HCT116 (cell line): ENCODE measurements around the gene HLCS. TPM values are rescaled to one million over a fixed set of nuclear protein-coding genes. Genes with fewer than 3 reads are reported as not detected.

Source experiments
- ATAC-seq: fragments of 200-7000 bp; cut with Tn5 transposase; 2 replicates; pipeline ENCODE4 v1.9.1; 2020; ENCODE audit warnings: mild to moderate bottlenecking, moderate library complexity
- BruUV-seq: library from RNA; stranded (reverse); fragments of 400-500 nt; replicated peaks from 2 replicates; lab custom pipeline; 2021; lab: Mats Ljungman, UMichigan
- CTCF ChIA-PET: fragments of 300-600 bp; sonication (Branson Sonifier 250); formaldehyde crosslinking; loops from one replicate; lab custom pipeline; 2021; ENCODE audit warnings: antibody characterized with exemption; lab: Charles Lee
- POLR2A ChIA-PET: fragments of 300-600, 350-600 bp; sonication (Branson Sonifier 250); formaldehyde crosslinking; loops from one replicate; lab custom pipeline; 2021; ENCODE audit warnings: antibody characterized with exemption; lab: Charles Lee
- RAD21 ChIA-PET, 2 experiments: fragments of 300-600 bp; sonication (Branson Sonifier 250); formaldehyde crosslinking; loops; one replicate each; lab custom pipeline; 2023; ENCODE audit warnings: low total read pairs in 2 of 2; ENCODE audit not compliant: uncharacterized antibody in 2 of 2, unreplicated experiment in 2 of 2, low non-redundant PET in 1 of 2; lab: Charles Lee
- DNase-seq: peaks from one replicate; pipeline ENCODE4 v3.0.0-alpha.2; 2010; ENCODE audit warnings: low read depth, low spot score
- H2AFZ ChIP-seq: fragments of 200-600 bp; shearing (Covaris generic), sonication (generic); 2 replicates; pipeline ENCODE4 v1.6.1; 2017; ENCODE audit warnings: low read depth, mixed run types, mixed read lengths, antibody characterized with exemption, low read length; ENCODE audit not compliant: poor library complexity, severe bottlenecking
- H3K27ac ChIP-seq: 2 replicates; pipeline ENCODE4 v1.5.1; 2012; ENCODE audit warnings: low read depth, low read length
- H3K27me3 ChIP-seq: fragments of 200-600 bp; sonication (generic); 2 replicates; pipeline ENCODE4 v1.6.1; 2016; ENCODE audit warnings: mixed run types, low read length, mixed read lengths; ENCODE audit not compliant: insufficient read depth
- H3K36me3 ChIP-seq, 2 experiments: fragments of 200-500 bp in 1 of 2; fragments of 200-600 bp in 1 of 2; sonication (Bioruptor generic) in 1 of 2; sonication (generic) in 1 of 2; 2 replicates each; pipeline versions ENCODE4 v1.5.1 to v1.6.1; 2014 to 2016; ENCODE audit warnings: low read length in 2 of 2, inconsistent platforms in 1 of 2, mixed read lengths in 1 of 2, mixed run types in 1 of 2; ENCODE audit not compliant: insufficient read depth in 2 of 2, control insufficient read depth in 1 of 2
- H3K4me1 ChIP-seq, 2 experiments: fragments of 200-600 bp in 1 of 2; sonication (generic) in 1 of 2; 2 replicates each; pipeline versions ENCODE4 v1.5.1 to v1.6.1; 2012 to 2017; ENCODE audit warnings: low read length in 2 of 2, inconsistent platforms in 1 of 2, mild to moderate bottlenecking in 1 of 2, mixed read lengths in 1 of 2, mixed run types in 1 of 2, moderate library complexity in 1 of 2; ENCODE audit not compliant: insufficient read depth in 2 of 2, control insufficient read depth in 1 of 2
- H3K4me2 ChIP-seq: fragments of 200-600 bp; sonication (generic); 2 replicates; pipeline ENCODE4 v1.6.1; 2017; ENCODE audit warnings: mixed run types, low read length, mixed read lengths
- H3K4me3 ChIP-seq, 2 experiments: fragments of 200-600 bp in 1 of 2; sonication (generic) in 1 of 2; replicated peaks in 1 of 2; 2 replicates each; pipeline ENCODE4 v1.5.1; 2011 to 2016; ENCODE audit warnings: low read length in 2 of 2, control low read depth in 1 of 2, low read depth in 1 of 2, mild to moderate bottlenecking in 1 of 2, mixed read lengths in 1 of 2, mixed run types in 1 of 2
- H3K79me2 ChIP-seq: fragments of 200-600 bp; sonication (generic); 2 replicates; pipeline ENCODE4 v1.6.1; 2017; ENCODE audit warnings: mild to moderate bottlenecking, mixed run types, low read length, moderate library complexity, mixed read lengths; ENCODE audit not compliant: insufficient read depth
- H3K9ac ChIP-seq: fragments of 200-600 bp; sonication (generic); 2 replicates; pipeline ENCODE4 v1.6.1; 2016; ENCODE audit warnings: low read length, mixed read lengths
- H3K9me2 ChIP-seq: fragments of 200-600 bp; sonication (generic), shearing (Covaris generic); 2 replicates; pipeline ENCODE4 v1.6.1; 2017; ENCODE audit warnings: mixed run types, mild to moderate bottlenecking, moderate library complexity; ENCODE audit not compliant: insufficient read depth
- H3K9me3 ChIP-seq, 2 experiments: fragments of 200-500 bp in 1 of 2; fragments of 200-600 bp in 1 of 2; sonication (Bioruptor generic) in 1 of 2; sonication (generic) in 1 of 2; 2 replicates each; pipeline ENCODE4 v1.6.1; 2014 to 2017; ENCODE audit warnings: low read length in 2 of 2, mixed read lengths in 2 of 2, inconsistent platforms in 1 of 2, low read depth in 1 of 2, mild to moderate bottlenecking in 1 of 2, mixed run types in 1 of 2, moderate library complexity in 1 of 2; ENCODE audit not compliant: control insufficient read depth in 1 of 2, insufficient read depth in 1 of 2
- H4K20me1 ChIP-seq: fragments of 200-600 bp; sonication (generic), shearing (Covaris generic); 2 replicates; pipeline ENCODE4 v1.6.1; 2017; ENCODE audit warnings: mixed run types, mild to moderate bottlenecking, moderate library complexity; ENCODE audit not compliant: insufficient read depth
- CBX3 ChIP-seq: IDR thresholded peaks from 2 replicates; pipeline ENCODE4 v1.6.1; 2012; ENCODE audit warnings: low read depth
- EGR1 ChIP-seq: IDR thresholded peaks from 2 replicates; pipeline ENCODE4 v1.6.1; 2012; ENCODE audit warnings: low read depth
- EZH2 ChIP-seq: fragments of 200-600 bp; sonication (generic); IDR thresholded peaks from 2 replicates; pipeline ENCODE4 v1.6.1; 2017; ENCODE audit warnings: antibody characterized with exemption, mixed run types
- FOSL1 ChIP-seq: IDR thresholded peaks from 2 replicates; pipeline ENCODE4 v1.6.1; 2012; ENCODE audit warnings: low read depth
- JUND ChIP-seq: IDR thresholded peaks from 2 replicates; pipeline ENCODE4 v1.6.1; 2012
- POLR2A ChIP-seq: IDR thresholded peaks from 2 replicates; pipeline ENCODE4 v1.7.0; 2011; ENCODE audit warnings: borderline replicate concordance; ENCODE audit not compliant: insufficient read depth, insufficient read length; ENCODE audit errors: extremely low read depth
- POLR2AphosphoS5 ChIP-seq: IDR thresholded peaks from 2 replicates; pipeline ENCODE4 v1.6.1; 2011; ENCODE audit warnings: mild to moderate bottlenecking, low read depth, low read length, moderate library complexity
- RAD21 ChIP-seq: IDR thresholded peaks from 2 replicates; pipeline ENCODE4 v1.6.1; 2012; ENCODE audit warnings: low read depth, mild to moderate bottlenecking
- SP1 ChIP-seq: IDR thresholded peaks from 2 replicates; pipeline ENCODE4 v1.6.1; 2012; ENCODE audit warnings: low read depth
- TCF7L2 ChIP-seq: IDR thresholded peaks from 2 replicates; pipeline ENCODE4 v1.7.0; 2011; ENCODE audit warnings: borderline replicate concordance, inconsistent platforms; ENCODE audit not compliant: insufficient read depth, insufficient read length; ENCODE audit errors: extremely low read depth
- YY1 ChIP-seq: IDR thresholded peaks from 2 replicates; pipeline ENCODE4 v1.6.1; 2011; ENCODE audit warnings: low read length, low read depth, moderate library complexity, mild to moderate bottlenecking; ENCODE audit not compliant: insufficient replicate concordance; ENCODE audit errors: extremely low read depth
- ZFX ChIP-seq: fragments of 450-650 bp; IDR thresholded peaks from 2 replicates; pipeline ENCODE4 v1.6.1; 2017
- ZNF274 ChIP-seq: fragments of 200-500 bp; sonication (Bioruptor generic); IDR thresholded peaks from 2 replicates; pipeline ENCODE4 v1.6.1; 2014; ENCODE audit warnings: mild to moderate bottlenecking, low read depth, low read length, inconsistent platforms
- intact Hi-C: fragments of 100-400 bp; cut with micrococcal nuclease; formaldehyde crosslinking; loops from 2 replicates; pipeline ENCODE4 v1.10.0; 2022
- total RNA-seq: library from RNA; stranded (reverse); gene quantifications from one replicate; pipeline ENCODE4 v1.2.1, GENCODE V29; 2021; ENCODE audit not compliant: unreplicated experiment
- TF ChIP-seq, protein P1 (sequence below): IDR thresholded peaks from 2 replicates; pipeline ENCODE4 v1.6.1; 2012
- TF ChIP-seq, protein P2 (sequence below): IDR thresholded peaks from 2 replicates; pipeline ENCODE4 v1.6.1; 2011; ENCODE audit warnings: mild to moderate bottlenecking, low read length, moderate library complexity; ENCODE audit not compliant: insufficient replicate concordance; ENCODE audit errors: extremely low read depth
- TF ChIP-seq, protein P3 (sequence below): IDR thresholded peaks from 2 replicates; pipeline ENCODE4 v1.6.1; 2012; ENCODE audit warnings: low read depth
- TF ChIP-seq, protein P4 (sequence below): IDR thresholded peaks from 2 replicates; pipeline ENCODE4 v1.6.1; 2012
- TF ChIP-seq, protein P5 (sequence below), 3 experiments: fragments of 200-600 bp in 1 of 3; sonication (generic) in 1 of 3; IDR thresholded peaks in 2 of 3; conservative IDR thresholded peaks in 1 of 3; 2 replicates each; pipeline ENCODE4 v1.5.1; 2012 to 2017; ENCODE audit warnings: low read depth in 2 of 3, low read length in 2 of 3, antibody characterized with exemption in 1 of 3, borderline replicate concordance in 1 of 3, control low read depth in 1 of 3, mild to moderate bottlenecking in 1 of 3, mixed read lengths in 1 of 3, mixed run types in 1 of 3, moderate library complexity in 1 of 3; ENCODE audit not compliant: insufficient read depth in 1 of 3

Gene HLCS
- total RNA-seq, 1 experiment from 2014 or later: 18.5 TPM

DNA sequence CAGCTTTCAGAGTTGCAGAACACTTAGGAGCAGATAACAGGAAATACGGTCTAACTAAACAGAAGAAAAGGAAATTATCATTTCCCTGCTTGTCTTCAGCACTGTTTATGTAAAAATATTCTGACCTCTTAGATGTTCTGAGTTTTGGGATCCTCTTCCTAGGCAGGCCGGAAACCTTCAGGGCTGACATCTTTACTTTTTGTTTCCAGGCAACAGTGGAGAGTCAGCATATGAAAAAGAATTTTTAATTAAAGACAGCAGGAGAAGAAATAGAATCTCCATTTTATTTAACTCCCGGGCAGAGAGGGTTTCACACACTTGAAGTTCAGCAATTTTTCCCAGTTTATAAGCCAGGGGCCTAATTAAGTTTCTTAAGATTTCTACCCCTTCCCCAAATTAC lies 35.0 kb upstream of the HLCS start:
- Histone ChIP-seq H3K9ac (no peak overlapping the region), H3K79me2 (no peaks in the 10 kb centered on the region), H3K4me1 (no peaks in the 10 kb centered on the region), H3K27ac (no peak overlapping the region), H3K4me3 (no peak overlapping the region), H3K27me3 (no peaks in the 10 kb centered on the region), H3K9me3 (no peaks in the 10 kb centered on the region), H3K9me2 (no peaks in the 10 kb centered on the region), H2AFZ (no peak overlapping the region)
- intact Hi-C loops: no loop called here
- POLR2A ChIA-PET: no interaction called here
- ATAC-seq (no peak), DNase-seq (no peak)
- RAD21 ChIA-PET: no interaction called here
- TF ChIP-seq TCF7L2 (no peak), ZFX (no peak), JUND (no peak), CBX3 (no peak), EZH2 (no peak), FOSL1 (no peak), ZNF274 (no peak), EGR1 (no peak), POLR2AphosphoS5 (no peak), POLR2A (no peak), SP1 (no peak), RAD21 (no peak), YY1 (no peak)
- TF ChIP-seq, protein P1, sequence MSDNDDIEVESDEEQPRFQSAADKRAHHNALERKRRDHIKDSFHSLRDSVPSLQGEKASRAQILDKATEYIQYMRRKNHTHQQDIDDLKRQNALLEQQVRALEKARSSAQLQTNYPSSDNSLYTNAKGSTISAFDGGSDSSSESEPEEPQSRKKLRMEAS: no peak
- TF ChIP-seq, protein P2, sequence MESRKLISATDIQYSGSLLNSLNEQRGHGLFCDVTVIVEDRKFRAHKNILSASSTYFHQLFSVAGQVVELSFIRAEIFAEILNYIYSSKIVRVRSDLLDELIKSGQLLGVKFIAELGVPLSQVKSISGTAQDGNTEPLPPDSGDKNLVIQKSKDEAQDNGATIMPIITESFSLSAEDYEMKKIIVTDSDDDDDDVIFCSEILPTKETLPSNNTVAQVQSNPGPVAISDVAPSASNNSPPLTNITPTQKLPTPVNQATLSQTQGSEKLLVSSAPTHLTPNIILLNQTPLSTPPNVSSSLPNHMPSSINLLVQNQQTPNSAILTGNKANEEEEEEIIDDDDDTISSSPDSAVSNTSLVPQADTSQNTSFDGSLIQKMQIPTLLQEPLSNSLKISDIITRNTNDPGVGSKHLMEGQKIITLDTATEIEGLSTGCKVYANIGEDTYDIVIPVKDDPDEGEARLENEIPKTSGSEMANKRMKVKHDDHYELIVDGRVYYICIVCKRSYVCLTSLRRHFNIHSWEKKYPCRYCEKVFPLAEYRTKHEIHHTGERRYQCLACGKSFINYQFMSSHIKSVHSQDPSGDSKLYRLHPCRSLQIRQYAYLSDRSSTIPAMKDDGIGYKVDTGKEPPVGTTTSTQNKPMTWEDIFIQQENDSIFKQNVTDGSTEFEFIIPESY: no peak
- TF ChIP-seq, protein P3, sequence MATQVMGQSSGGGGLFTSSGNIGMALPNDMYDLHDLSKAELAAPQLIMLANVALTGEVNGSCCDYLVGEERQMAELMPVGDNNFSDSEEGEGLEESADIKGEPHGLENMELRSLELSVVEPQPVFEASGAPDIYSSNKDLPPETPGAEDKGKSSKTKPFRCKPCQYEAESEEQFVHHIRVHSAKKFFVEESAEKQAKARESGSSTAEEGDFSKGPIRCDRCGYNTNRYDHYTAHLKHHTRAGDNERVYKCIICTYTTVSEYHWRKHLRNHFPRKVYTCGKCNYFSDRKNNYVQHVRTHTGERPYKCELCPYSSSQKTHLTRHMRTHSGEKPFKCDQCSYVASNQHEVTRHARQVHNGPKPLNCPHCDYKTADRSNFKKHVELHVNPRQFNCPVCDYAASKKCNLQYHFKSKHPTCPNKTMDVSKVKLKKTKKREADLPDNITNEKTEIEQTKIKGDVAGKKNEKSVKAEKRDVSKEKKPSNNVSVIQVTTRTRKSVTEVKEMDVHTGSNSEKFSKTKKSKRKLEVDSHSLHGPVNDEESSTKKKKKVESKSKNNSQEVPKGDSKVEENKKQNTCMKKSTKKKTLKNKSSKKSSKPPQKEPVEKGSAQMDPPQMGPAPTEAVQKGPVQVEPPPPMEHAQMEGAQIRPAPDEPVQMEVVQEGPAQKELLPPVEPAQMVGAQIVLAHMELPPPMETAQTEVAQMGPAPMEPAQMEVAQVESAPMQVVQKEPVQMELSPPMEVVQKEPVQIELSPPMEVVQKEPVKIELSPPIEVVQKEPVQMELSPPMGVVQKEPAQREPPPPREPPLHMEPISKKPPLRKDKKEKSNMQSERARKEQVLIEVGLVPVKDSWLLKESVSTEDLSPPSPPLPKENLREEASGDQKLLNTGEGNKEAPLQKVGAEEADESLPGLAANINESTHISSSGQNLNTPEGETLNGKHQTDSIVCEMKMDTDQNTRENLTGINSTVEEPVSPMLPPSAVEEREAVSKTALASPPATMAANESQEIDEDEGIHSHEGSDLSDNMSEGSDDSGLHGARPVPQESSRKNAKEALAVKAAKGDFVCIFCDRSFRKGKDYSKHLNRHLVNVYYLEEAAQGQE: no peak
- TF ChIP-seq, protein P4, sequence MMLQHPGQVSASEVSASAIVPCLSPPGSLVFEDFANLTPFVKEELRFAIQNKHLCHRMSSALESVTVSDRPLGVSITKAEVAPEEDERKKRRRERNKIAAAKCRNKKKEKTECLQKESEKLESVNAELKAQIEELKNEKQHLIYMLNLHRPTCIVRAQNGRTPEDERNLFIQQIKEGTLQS: no peak
- TF ChIP-seq, protein P5, sequence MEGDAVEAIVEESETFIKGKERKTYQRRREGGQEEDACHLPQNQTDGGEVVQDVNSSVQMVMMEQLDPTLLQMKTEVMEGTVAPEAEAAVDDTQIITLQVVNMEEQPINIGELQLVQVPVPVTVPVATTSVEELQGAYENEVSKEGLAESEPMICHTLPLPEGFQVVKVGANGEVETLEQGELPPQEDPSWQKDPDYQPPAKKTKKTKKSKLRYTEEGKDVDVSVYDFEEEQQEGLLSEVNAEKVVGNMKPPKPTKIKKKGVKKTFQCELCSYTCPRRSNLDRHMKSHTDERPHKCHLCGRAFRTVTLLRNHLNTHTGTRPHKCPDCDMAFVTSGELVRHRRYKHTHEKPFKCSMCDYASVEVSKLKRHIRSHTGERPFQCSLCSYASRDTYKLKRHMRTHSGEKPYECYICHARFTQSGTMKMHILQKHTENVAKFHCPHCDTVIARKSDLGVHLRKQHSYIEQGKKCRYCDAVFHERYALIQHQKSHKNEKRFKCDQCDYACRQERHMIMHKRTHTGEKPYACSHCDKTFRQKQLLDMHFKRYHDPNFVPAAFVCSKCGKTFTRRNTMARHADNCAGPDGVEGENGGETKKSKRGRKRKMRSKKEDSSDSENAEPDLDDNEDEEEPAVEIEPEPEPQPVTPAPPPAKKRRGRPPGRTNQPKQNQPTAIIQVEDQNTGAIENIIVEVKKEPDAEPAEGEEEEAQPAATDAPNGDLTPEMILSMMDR (IDR thresholded peaks at IDR 0.05 in 2 of 3, conservative IDR thresholded peaks at IDR 0.05 in 1 of 3; ENCODE audit: borderline replicate concordance in 1 of 3, insufficient read depth in 1 of 3, low read depth in 2 of 3, low read length in 2 of 3): no peak
- TF ChIP-seq, all 23 proteins: peak for 0
- CTCF ChIA-PET: interaction anchor here (1.2 kb wide), 1 partner anchor 12 kb away, joined by 3 read pairs; no protein-coding TSS in a partner anchor
- Histone ChIP-seq H4K20me1 (no peaks in the 10 kb centered on the region), H3K36me3 (no peaks in the 10 kb centered on the region), H3K4me2 (no peak overlapping the region)
- BruUV-seq: no TSS peak
